Panc1 (cell line): ENCODE results near the gene SBNO2.

ENCODE experiments used
- CTCF ChIP-seq: fragments of 450-650 bp; IDR thresholded peaks from 2 replicates; pipeline ENCODE4 v1.5.1; 2017; ENCODE audit warnings: mild to moderate bottlenecking
- POLR2AphosphoS5 ChIP-seq: IDR thresholded peaks from 2 replicates; pipeline ENCODE4 v1.6.1; 2012; ENCODE audit warnings: mild to moderate bottlenecking, low read depth, low read length, moderate library complexity
- TCF7L2 ChIP-seq: IDR thresholded peaks from 2 replicates; pipeline ENCODE4 v1.6.1; 2011; ENCODE audit warnings: mild to moderate bottlenecking, low read depth, low read length, inconsistent platforms

GRCh38 chr19:1154731-1155351 lies 19.2 kb downstream of the SBNO2 start:
- peak; percentile 40; the same call in 1 of the 2 replicates for TF ChIP-seq POLR2AphosphoS5
- TF ChIP-seq CTCF, result no peak
- no peak for TF ChIP-seq TCF7L2
